ENCODE results near the gene AMOTL2. TPM values are rescaled to one million over a fixed set of nuclear protein-coding genes. Genes with fewer than 3 reads are reported as not detected.

Gene AMOTL2
- polyA plus RNA-seq, 1 donor (not counting 4 experiments of a cell fraction or from before 2014, with no cell fraction given), result 39.8 TPM

GRCh38 chr3:134336587-134336986 is 37.7 kb downstream of the AMOTL2 start:
- Histone ChIP-seq H3K4me1 (ENCODE audit: control insufficient read depth, extremely low read depth, insufficient read depth, low read length) (peaks cover 51% of the 10 kb centered on the region), H3K9me3 (ENCODE audit: control insufficient read depth, low read depth, low read length) (no peaks in the 10 kb centered on the region), H2AFZ (ENCODE audit: control insufficient read depth, low read length) (no peak overlapping the region), H3K36me3 (ENCODE audit: control insufficient read depth in 2 of 2, extremely low read depth in 1 of 2, insufficient read depth in 2 of 2, low read length in 2 of 2) (no peaks in the 10 kb centered on the region), H3K27ac (ENCODE audit: control insufficient read depth, insufficient read depth, low read length) (peak overlapping the region; percentile 0), H4K20me1 (ENCODE audit: control insufficient read depth, extremely low read depth, insufficient read depth, low read length) (no peaks in the 10 kb centered on the region), H3K79me2 (ENCODE audit: control insufficient read depth, insufficient read depth, low read length) (no peaks in the 10 kb centered on the region), H3K9me1 (ENCODE audit: control insufficient read depth, extremely low read depth, insufficient read depth, low read length) (no peaks in the 10 kb centered on the region), H3K27me3 (ENCODE audit: control insufficient read depth, extremely low read depth, insufficient read depth, low read length) (no peaks in the 10 kb centered on the region), H3K4me2 (ENCODE audit: control insufficient read depth, extremely low read depth, insufficient read depth, low read depth, low read length) (peak overlapping the region; percentile 6), H3K4me3 (ENCODE audit: control insufficient read depth in 2 of 3, extremely low read depth in 1 of 3, insufficient read depth in 2 of 3, low read depth in 1 of 3, low read length in 3 of 3) (no peak overlapping the region), H3K9ac (ENCODE audit: control insufficient read depth, extremely low read depth, insufficient read depth, low read length) (no peak overlapping the region)
- TF ChIP-seq CTCF (optimal IDR thresholded peaks at IDR 0.05 in 1 of 3, IDR thresholded peaks at IDR 0.05 in 1 of 3, conservative IDR thresholded peaks at IDR 0.05 in 1 of 3; ENCODE audit: extremely low read depth in 1 of 3, insufficient read depth in 2 of 3, low read length in 3 of 3) (no peak), EZH2 (IDR thresholded peaks at IDR 0.05; ENCODE audit: low read length) (no peak)
- DNase-seq (ENCODE audit: low read depth, low spot score) (no peak), FAIRE-seq (peak; percentile 32)
- dilution Hi-C loops (cut with MboI; ENCODE audit: extremely low pct_ligation_motif_present, low sequenced_read_pairs), result no loop called here

GRCh38 chr3:134334901-134335280 is 39.4 kb downstream of the AMOTL2 start:
- dilution Hi-C loops (cut with MboI; ENCODE audit: extremely low pct_ligation_motif_present, low sequenced_read_pairs), result no loop called here
- peak; percentile 70 for FAIRE-seq

More at GRCh38 chr3:134334901-134335280, 39.4 kb downstream of the AMOTL2 start:
- DNase-seq (ENCODE audit: low read depth, low spot score), result no peak
- no peak overlapping the region for H3K4me3 ChIP-seq (ENCODE audit: control insufficient read depth in 2 of 3, extremely low read depth in 1 of 3, insufficient read depth in 2 of 3, low read depth in 1 of 3, low read length in 3 of 3)
- no peaks in the 10 kb centered on the region for H3K9me1 ChIP-seq (ENCODE audit: control insufficient read depth, extremely low read depth, insufficient read depth, low read length)
- H3K9me3 ChIP-seq (ENCODE audit: control insufficient read depth, low read depth, low read length), result no peaks in the 10 kb centered on the region
- no peaks in the 10 kb centered on the region for H4K20me1 ChIP-seq (ENCODE audit: control insufficient read depth, extremely low read depth, insufficient read depth, low read length)
- no peaks in the 10 kb centered on the region for H3K79me2 ChIP-seq (ENCODE audit: control insufficient read depth, insufficient read depth, low read length)
- H3K4me1 ChIP-seq (ENCODE audit: control insufficient read depth, extremely low read depth, insufficient read depth, low read length), result peaks cover 65% of the 10 kb centered on the region
- no peaks in the 10 kb centered on the region for H3K36me3 ChIP-seq (ENCODE audit: control insufficient read depth in 2 of 2, extremely low read depth in 1 of 2, insufficient read depth in 2 of 2, low read length in 2 of 2)
- H3K9ac ChIP-seq (ENCODE audit: control insufficient read depth, extremely low read depth, insufficient read depth, low read length), result no peak overlapping the region
- TF ChIP-seq CTCF (optimal IDR thresholded peaks at IDR 0.05 in 1 of 3, IDR thresholded peaks at IDR 0.05 in 1 of 3, conservative IDR thresholded peaks at IDR 0.05 in 1 of 3; ENCODE audit: extremely low read depth in 1 of 3, insufficient read depth in 2 of 3, low read length in 3 of 3), result no peak
- no peak for TF ChIP-seq EZH2 (IDR thresholded peaks at IDR 0.05; ENCODE audit: low read length)
- H3K4me2 ChIP-seq (ENCODE audit: control insufficient read depth, extremely low read depth, insufficient read depth, low read depth, low read length), result no peak overlapping the region
- H3K27me3 ChIP-seq (ENCODE audit: control insufficient read depth, extremely low read depth, insufficient read depth, low read length), result no peaks in the 10 kb centered on the region
- H2AFZ ChIP-seq (ENCODE audit: control insufficient read depth, low read length), result no peak overlapping the region
- H3K27ac ChIP-seq (ENCODE audit: control insufficient read depth, insufficient read depth, low read length), result no peak overlapping the region

Measured in keratinocyte (primary cell).